Activated CD8-positive, alpha-beta memory T cell treated with anti-CD3 and anti-CD28 coated beads, Interleukin-2, amount 50 U/mL, for 4 hours (primary cell): ENCODE data around the gene FAM76B.

ENCODE experiments used
- DNase-seq: peaks from one replicate; pipeline ENCODE4 v3.0.0-alpha.2; 2020

Gene FAM76B

GRCh38 chr11:95728094-95728493 is 61.5 kb downstream of the FAM76B start:
- no peak for DNase-seq

GRCh38 chr11:95727620-95728019 is 62.0 kb downstream of the FAM76B start:
- no peak for DNase-seq

- DNase-seq = no peak
Measured at GRCh38 chr11:95727111-95727510, 62.5 kb downstream of the FAM76B start.

GRCh38 chr11:95725196-95725595 is 64.4 kb downstream of the FAM76B start:
- DNase-seq = no peak

GRCh38 chr11:95723361-95723942 is 66.1 kb downstream of the FAM76B start:
- no peak for DNase-seq

GRCh38 chr11:95720195-95720594 is 69.4 kb downstream of the FAM76B start:
- DNase-seq = no peak
